GM23338 (cell line): Measurements from ENCODE around the gene CRTC1. TPM values are rescaled to one million over a fixed set of nuclear protein-coding genes. Genes with fewer than 3 reads are reported as not detected.

Experiments
- ATAC-seq: fragments of 200-7000 bp; cut with Tn5 transposase; 3 replicates; pipeline ENCODE4 v1.9.1; 2020
- DNase-seq: peaks from one replicate; pipeline ENCODE4 v3.0.0-alpha.2; 2015; ENCODE audit warnings: low spot score
- H2AFZ ChIP-seq: fragments of 200-600 bp; sonication (generic); 2 replicates; pipeline ENCODE4 v1.8.0; 2016; ENCODE audit warnings: antibody characterized with exemption, mild to moderate bottlenecking, moderate library complexity
- H3F3A ChIP-seq: fragments of 200-600 bp; sonication (generic); replicated peaks from 2 replicates; pipeline ENCODE4 v1.8.0; 2017; ENCODE audit warnings: antibody characterized with exemption, mixed run types, low read depth
- H3K27ac ChIP-seq: fragments of 200-600 bp; sonication (generic); 2 replicates; pipeline ENCODE4 v1.6.1; 2016; ENCODE audit warnings: low read depth
- H3K27me3 ChIP-seq: fragments of 200-600 bp; sonication (generic); 2 replicates; pipeline ENCODE4 v1.8.0; 2016; ENCODE audit warnings: mild to moderate bottlenecking, mixed run types, moderate library complexity; ENCODE audit not compliant: insufficient read depth
- H3K36me3 ChIP-seq: fragments of 200-600 bp; sonication (generic); 2 replicates; pipeline ENCODE4 v1.8.0; 2016; ENCODE audit warnings: mild to moderate bottlenecking; ENCODE audit not compliant: insufficient read depth
- H3K4me1 ChIP-seq: fragments of 200-600 bp; sonication (generic); 2 replicates; pipeline ENCODE4 v1.8.0; 2016; ENCODE audit warnings: mild to moderate bottlenecking, moderate library complexity; ENCODE audit not compliant: insufficient read depth
- H3K4me2 ChIP-seq: fragments of 200-600 bp; sonication (generic); 2 replicates; pipeline ENCODE4 v1.7.1; 2017; ENCODE audit warnings: mixed run types
- H3K4me3 ChIP-seq: fragments of 200-600 bp; sonication (generic); 2 replicates; pipeline ENCODE4 v1.6.1; 2016; ENCODE audit warnings: mixed run types
- H3K79me2 ChIP-seq: fragments of 200-600 bp; sonication (generic); replicated peaks from 2 replicates; pipeline ENCODE4 v1.8.0; 2017; ENCODE audit warnings: mild to moderate bottlenecking; ENCODE audit not compliant: insufficient read depth
- H3K9me2 ChIP-seq: fragments of 200-600 bp; sonication (generic); 2 replicates; pipeline ENCODE4 v1.8.0; 2017; ENCODE audit not compliant: insufficient read depth
- H4K20me1 ChIP-seq: fragments of 200-600 bp; sonication (generic); replicated peaks from 2 replicates; pipeline ENCODE4 v1.8.0; 2017; ENCODE audit warnings: mild to moderate bottlenecking; ENCODE audit not compliant: insufficient read depth
- H3K27ac Mint-ChIP-seq: 2 replicates; pipeline ENCODE4 v1.8.0; 2020; ENCODE audit warnings: inconsistent platforms, mild to moderate bottlenecking, moderate library complexity, mixed read lengths
- H3K27me3 Mint-ChIP-seq: 3 replicates; pipeline ENCODE4 v1.8.0; 2022; ENCODE audit warnings: low read depth, mild to moderate bottlenecking, moderate library complexity, mixed read lengths, inconsistent platforms; ENCODE audit not compliant: insufficient read depth, poor library complexity
- H3K36me3 Mint-ChIP-seq: 3 replicates; pipeline ENCODE4 v1.8.0; 2021; ENCODE audit warnings: low read depth, mild to moderate bottlenecking, inconsistent platforms, moderate library complexity, mixed read lengths
- H3K4me1 Mint-ChIP-seq: 3 replicates; pipeline ENCODE4 v1.8.0; 2020; ENCODE audit warnings: mild to moderate bottlenecking, inconsistent platforms, mixed read lengths
- H3K4me3 Mint-ChIP-seq: 3 replicates; pipeline ENCODE4 v1.8.0; 2021; ENCODE audit warnings: moderate library complexity, mild to moderate bottlenecking, inconsistent platforms, mixed read lengths
- H3K9me3 Mint-ChIP-seq: 3 replicates; pipeline ENCODE4 v1.8.0; 2020; ENCODE audit warnings: moderate library complexity, mild to moderate bottlenecking, inconsistent platforms, mixed read lengths
- CREB1 ChIP-seq: fragments of 250-450 bp; sonication (Bioruptor Pico); IDR thresholded peaks from 2 replicates; pipeline ENCODE4 v1.5.0; 2020; ENCODE audit warnings: low read depth, mild to moderate bottlenecking, moderate library complexity
- CTCF ChIP-seq, 2 experiments: fragments of 200-600 bp in 1 of 2; sonication (generic) in 1 of 2; conservative IDR thresholded peaks; 2 replicates each; pipeline versions ENCODE4 v1.5.1 to v1.6.1; 2016 to 2017; ENCODE audit warnings: antibody characterized with exemption in 2 of 2, low read depth in 2 of 2, mild to moderate bottlenecking in 2 of 2, moderate library complexity in 1 of 2
- ETS1 ChIP-seq: IDR thresholded peaks from 2 replicates; pipeline ENCODE4 v1.6.1; 2016; ENCODE audit warnings: antibody characterized with exemption
- EZH2 ChIP-seq: fragments of 200-600 bp; sonication (generic); IDR thresholded peaks from one replicate; pipeline ENCODE4 v1.8.0; 2017; ENCODE audit warnings: antibody characterized with exemption, mild to moderate bottlenecking, low read depth; ENCODE audit not compliant: unreplicated experiment
- EZH2phosphoT487 ChIP-seq: fragments of 200-600 bp; sonication (generic); IDR thresholded peaks from one replicate; pipeline ENCODE4 v1.8.1; 2018; ENCODE audit warnings: antibody characterized with exemption; ENCODE audit not compliant: unreplicated experiment
- JUNB ChIP-seq: IDR thresholded peaks from one replicate; pipeline ENCODE4 v1.6.1; 2016; ENCODE audit warnings: antibody characterized with exemption; ENCODE audit not compliant: unreplicated experiment
- NANOG ChIP-seq: IDR thresholded peaks from 2 replicates; pipeline ENCODE4 v1.6.1; 2016; ENCODE audit warnings: antibody characterized with exemption, borderline replicate concordance
- POLR2AphosphoS5 ChIP-seq: IDR thresholded peaks from 2 replicates; pipeline ENCODE4 v1.6.1; 2016; ENCODE audit warnings: antibody characterized with exemption, low read depth
- STAT1 ChIP-seq: IDR thresholded peaks from one replicate; pipeline ENCODE4 v1.6.1; 2016; ENCODE audit warnings: antibody characterized with exemption; ENCODE audit not compliant: unreplicated experiment
- ZNF114 ChIP-seq: fragments of 250-450 bp; sonication (Bioruptor Pico); IDR thresholded peaks from 2 replicates; pipeline ENCODE4 v1.5.0; 2020; ENCODE audit warnings: mild to moderate bottlenecking, moderate library complexity
- ZNF331 ChIP-seq: fragments of 250-450 bp; sonication (Bioruptor Pico); IDR thresholded peaks from 2 replicates; pipeline ENCODE4 v1.5.0; 2020; ENCODE audit warnings: low read depth, mild to moderate bottlenecking, moderate library complexity
- polyA plus RNA-seq: library from polyadenylated mRNA; unstranded; fragments of >200 nt; fragmentation: Nextera tagmentation; extraction: Ambion mirVana; gene quantifications from 2 replicates; pipeline ENCODE4 v1.2.1, GENCODE V29; 2016
- total RNA-seq: library from RNA; depleted of rRNA; stranded (reverse); fragments of >200 nt; shearing (Covaris generic); gene quantifications from 2 replicates; pipeline ENCODE4 v1.2.3, GENCODE V29; 2014
- TF ChIP-seq, protein P1 (sequence below): IDR thresholded peaks from one replicate; pipeline ENCODE4 v1.6.1; 2018; ENCODE audit warnings: antibody characterized with exemption; ENCODE audit not compliant: unreplicated experiment
- TF ChIP-seq, protein P2 (sequence below): fragments of 250-450 bp; sonication (Bioruptor Pico); IDR thresholded peaks from 2 replicates; pipeline ENCODE4 v1.5.0; 2020; ENCODE audit warnings: mild to moderate bottlenecking, moderate library complexity

Gene CRTC1
- total and polyA plus RNA-seq, 2 experiments from 2014 or later, result 5.4 to 8.4 TPM

- no peaks in the 10 kb centered on the region for H3K79me2 ChIP-seq
- H4K20me1 ChIP-seq, result no peaks in the 10 kb centered on the region
- H3K36me3 ChIP-seq, result no peaks in the 10 kb centered on the region
- H3K27me3 Mint-ChIP-seq, result peaks cover 14% of the 10 kb centered on the region
- H3F3A ChIP-seq, result no peaks in the 10 kb centered on the region
- ATAC-seq (no peak), DNase-seq (no peak)
- H2AFZ ChIP-seq, result no peak overlapping the region
- H3K4me1 ChIP-seq, result no peaks in the 10 kb centered on the region
- H3K9me3 Mint-ChIP-seq, result no peaks in the 10 kb centered on the region
- H3K27me3 ChIP-seq, result peaks cover 41% of the 10 kb centered on the region
- H3K36me3 Mint-ChIP-seq, result no peaks in the 10 kb centered on the region
- no peak overlapping the region for H3K4me3 ChIP-seq
- no peak overlapping the region for H3K27ac ChIP-seq
- no peak overlapping the region for H3K4me3 Mint-ChIP-seq
- no peak for TF ChIP-seq EZH2phosphoT487
- no peak for TF ChIP-seq CREB1 (CRISPR knock-in tag)
- TF ChIP-seq, protein P1, sequence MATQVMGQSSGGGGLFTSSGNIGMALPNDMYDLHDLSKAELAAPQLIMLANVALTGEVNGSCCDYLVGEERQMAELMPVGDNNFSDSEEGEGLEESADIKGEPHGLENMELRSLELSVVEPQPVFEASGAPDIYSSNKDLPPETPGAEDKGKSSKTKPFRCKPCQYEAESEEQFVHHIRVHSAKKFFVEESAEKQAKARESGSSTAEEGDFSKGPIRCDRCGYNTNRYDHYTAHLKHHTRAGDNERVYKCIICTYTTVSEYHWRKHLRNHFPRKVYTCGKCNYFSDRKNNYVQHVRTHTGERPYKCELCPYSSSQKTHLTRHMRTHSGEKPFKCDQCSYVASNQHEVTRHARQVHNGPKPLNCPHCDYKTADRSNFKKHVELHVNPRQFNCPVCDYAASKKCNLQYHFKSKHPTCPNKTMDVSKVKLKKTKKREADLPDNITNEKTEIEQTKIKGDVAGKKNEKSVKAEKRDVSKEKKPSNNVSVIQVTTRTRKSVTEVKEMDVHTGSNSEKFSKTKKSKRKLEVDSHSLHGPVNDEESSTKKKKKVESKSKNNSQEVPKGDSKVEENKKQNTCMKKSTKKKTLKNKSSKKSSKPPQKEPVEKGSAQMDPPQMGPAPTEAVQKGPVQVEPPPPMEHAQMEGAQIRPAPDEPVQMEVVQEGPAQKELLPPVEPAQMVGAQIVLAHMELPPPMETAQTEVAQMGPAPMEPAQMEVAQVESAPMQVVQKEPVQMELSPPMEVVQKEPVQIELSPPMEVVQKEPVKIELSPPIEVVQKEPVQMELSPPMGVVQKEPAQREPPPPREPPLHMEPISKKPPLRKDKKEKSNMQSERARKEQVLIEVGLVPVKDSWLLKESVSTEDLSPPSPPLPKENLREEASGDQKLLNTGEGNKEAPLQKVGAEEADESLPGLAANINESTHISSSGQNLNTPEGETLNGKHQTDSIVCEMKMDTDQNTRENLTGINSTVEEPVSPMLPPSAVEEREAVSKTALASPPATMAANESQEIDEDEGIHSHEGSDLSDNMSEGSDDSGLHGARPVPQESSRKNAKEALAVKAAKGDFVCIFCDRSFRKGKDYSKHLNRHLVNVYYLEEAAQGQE, result no peak
- no peak for TF ChIP-seq ZNF331 (CRISPR knock-in tag)
- TF ChIP-seq NANOG, result no peak
- TF ChIP-seq POLR2AphosphoS5, result no peak
- TF ChIP-seq ETS1, result no peak
- no peak for TF ChIP-seq ZNF114
- TF ChIP-seq JUNB, result no peak
- TF ChIP-seq, protein P2, sequence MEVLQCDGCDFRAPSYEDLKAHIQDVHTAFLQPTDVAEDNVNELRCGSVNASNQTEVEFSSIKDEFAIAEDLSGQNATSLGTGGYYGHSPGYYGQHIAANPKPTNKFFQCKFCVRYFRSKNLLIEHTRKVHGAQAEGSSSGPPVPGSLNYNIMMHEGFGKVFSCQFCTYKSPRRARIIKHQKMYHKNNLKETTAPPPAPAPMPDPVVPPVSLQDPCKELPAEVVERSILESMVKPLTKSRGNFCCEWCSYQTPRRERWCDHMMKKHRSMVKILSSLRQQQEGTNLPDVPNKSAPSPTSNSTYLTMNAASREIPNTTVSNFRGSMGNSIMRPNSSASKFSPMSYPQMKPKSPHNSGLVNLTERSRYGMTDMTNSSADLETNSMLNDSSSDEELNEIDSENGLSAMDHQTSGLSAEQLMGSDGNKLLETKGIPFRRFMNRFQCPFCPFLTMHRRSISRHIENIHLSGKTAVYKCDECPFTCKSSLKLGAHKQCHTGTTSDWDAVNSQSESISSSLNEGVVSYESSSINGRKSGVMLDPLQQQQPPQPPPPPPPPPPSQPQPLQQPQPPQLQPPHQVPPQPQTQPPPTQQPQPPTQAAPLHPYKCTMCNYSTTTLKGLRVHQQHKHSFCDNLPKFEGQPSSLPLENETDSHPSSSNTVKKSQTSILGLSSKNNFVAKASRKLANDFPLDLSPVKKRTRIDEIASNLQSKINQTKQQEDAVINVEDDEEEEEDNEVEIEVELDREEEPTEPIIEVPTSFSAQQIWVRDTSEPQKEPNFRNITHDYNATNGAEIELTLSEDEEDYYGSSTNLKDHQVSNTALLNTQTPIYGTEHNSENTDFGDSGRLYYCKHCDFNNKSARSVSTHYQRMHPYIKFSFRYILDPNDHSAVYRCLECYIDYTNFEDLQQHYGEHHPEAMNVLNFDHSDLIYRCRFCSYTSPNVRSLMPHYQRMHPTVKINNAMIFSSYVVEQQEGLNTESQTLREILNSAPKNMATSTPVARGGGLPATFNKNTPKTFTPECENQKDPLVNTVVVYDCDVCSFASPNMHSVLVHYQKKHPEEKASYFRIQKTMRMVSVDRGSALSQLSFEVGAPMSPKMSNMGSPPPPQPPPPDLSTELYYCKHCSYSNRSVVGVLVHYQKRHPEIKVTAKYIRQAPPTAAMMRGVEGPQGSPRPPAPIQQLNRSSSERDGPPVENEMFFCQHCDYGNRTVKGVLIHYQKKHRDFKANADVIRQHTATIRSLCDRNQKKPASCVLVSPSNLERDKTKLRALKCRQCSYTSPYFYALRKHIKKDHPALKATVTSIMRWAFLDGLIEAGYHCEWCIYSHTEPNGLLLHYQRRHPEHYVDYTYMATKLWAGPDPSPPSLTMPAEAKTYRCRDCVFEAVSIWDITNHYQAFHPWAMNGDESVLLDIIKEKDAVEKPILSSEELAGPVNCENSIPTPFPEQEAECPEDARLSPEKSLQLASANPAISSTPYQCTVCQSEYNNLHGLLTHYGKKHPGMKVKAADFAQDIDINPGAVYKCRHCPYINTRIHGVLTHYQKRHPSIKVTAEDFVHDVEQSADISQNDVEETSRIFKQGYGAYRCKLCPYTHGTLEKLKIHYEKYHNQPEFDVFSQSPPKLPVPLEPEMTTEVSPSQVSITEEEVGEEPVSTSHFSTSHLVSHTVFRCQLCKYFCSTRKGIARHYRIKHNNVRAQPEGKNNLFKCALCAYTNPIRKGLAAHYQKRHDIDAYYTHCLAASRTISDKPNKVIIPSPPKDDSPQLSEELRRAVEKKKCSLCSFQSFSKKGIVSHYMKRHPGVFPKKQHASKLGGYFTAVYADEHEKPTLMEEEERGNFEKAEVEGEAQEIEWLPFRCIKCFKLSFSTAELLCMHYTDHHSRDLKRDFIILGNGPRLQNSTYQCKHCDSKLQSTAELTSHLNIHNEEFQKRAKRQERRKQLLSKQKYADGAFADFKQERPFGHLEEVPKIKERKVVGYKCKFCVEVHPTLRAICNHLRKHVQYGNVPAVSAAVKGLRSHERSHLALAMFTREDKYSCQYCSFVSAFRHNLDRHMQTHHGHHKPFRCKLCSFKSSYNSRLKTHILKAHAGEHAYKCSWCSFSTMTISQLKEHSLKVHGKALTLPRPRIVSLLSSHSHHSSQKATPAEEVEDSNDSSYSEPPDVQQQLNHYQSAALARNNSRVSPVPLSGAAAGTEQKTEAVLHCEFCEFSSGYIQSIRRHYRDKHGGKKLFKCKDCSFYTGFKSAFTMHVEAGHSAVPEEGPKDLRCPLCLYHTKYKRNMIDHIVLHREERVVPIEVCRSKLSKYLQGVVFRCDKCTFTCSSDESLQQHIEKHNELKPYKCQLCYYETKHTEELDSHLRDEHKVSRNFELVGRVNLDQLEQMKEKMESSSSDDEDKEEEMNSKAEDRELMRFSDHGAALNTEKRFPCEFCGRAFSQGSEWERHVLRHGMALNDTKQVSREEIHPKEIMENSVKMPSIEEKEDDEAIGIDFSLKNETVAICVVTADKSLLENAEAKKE (CRISPR knock-in tag), result no peak
- TF ChIP-seq CTCF (conservative IDR thresholded peaks at IDR 0.05; ENCODE audit: low read depth in 2 of 2), result no peak
- TF ChIP-seq EZH2, result no peak
- no peak for TF ChIP-seq STAT1
- H3K27ac Mint-ChIP-seq, result no peak overlapping the region
- no peaks in the 10 kb centered on the region for H3K9me2 ChIP-seq
- no peak overlapping the region for H3K4me2 ChIP-seq
- H3K4me1 Mint-ChIP-seq, result no peaks in the 10 kb centered on the region
Observed at GRCh38 chr19:18809149-18809868, 125.8 kb downstream of the CRTC1 start.
